ENCODE results near the gene ANKS1A.

Gene ANKS1A

GRCh38 chr6:35036059-35036827, 147.2 kb downstream of the ANKS1A start:
- no peak for DNase-seq (ENCODE audit: low read depth, low spot score)
- Histone ChIP-seq H3K4me1 (ENCODE audit: insufficient read depth, insufficient read length) (peaks cover 7% of the 10 kb centered on the region), H3K9ac (ENCODE audit: insufficient read length, low read depth) (no peak overlapping the region), H3K9me3 (ENCODE audit: insufficient read depth, low read length) (no peaks in the 10 kb centered on the region), H3K36me3 (ENCODE audit: insufficient read depth, insufficient read length, low read length) (no peaks in the 10 kb centered on the region), H3K27me3 (ENCODE audit: insufficient read depth, insufficient read length) (no peaks in the 10 kb centered on the region), H3K4me3 (ENCODE audit: insufficient read length, low read depth) (no peak overlapping the region)
- no peak for TF ChIP-seq YY1 (IDR thresholded peaks at IDR 0.05; ENCODE audit: insufficient read depth, insufficient read length)
- no peak for TF ChIP-seq SUZ12 (IDR thresholded peaks at IDR 0.05; ENCODE audit: extremely low read depth, insufficient read depth, insufficient read length)
- TF ChIP-seq ZNF274 (IDR thresholded peaks at IDR 0.05; ENCODE audit: low read depth, low read length) = no peak

GRCh38 chr6:35036828-35037663, 148.0 kb downstream of the ANKS1A start:
- H3K9me3 ChIP-seq (ENCODE audit: insufficient read depth, low read length) = no peaks in the 10 kb centered on the region
- H3K27me3 ChIP-seq (ENCODE audit: insufficient read depth, insufficient read length) = no peaks in the 10 kb centered on the region
- DNase-seq (ENCODE audit: low read depth, low spot score) = no peak
- H3K4me1 ChIP-seq (ENCODE audit: insufficient read depth, insufficient read length) = peaks cover 7% of the 10 kb centered on the region
- no peak overlapping the region for H3K4me3 ChIP-seq (ENCODE audit: insufficient read length, low read depth)
- H3K36me3 ChIP-seq (ENCODE audit: insufficient read depth, insufficient read length, low read length) = no peaks in the 10 kb centered on the region
- no peak overlapping the region for H3K9ac ChIP-seq (ENCODE audit: insufficient read length, low read depth)
- TF ChIP-seq ZNF274 (IDR thresholded peaks at IDR 0.05; ENCODE audit: low read depth, low read length) = no peak
- no peak for TF ChIP-seq YY1 (IDR thresholded peaks at IDR 0.05; ENCODE audit: insufficient read depth, insufficient read length)
- no peak for TF ChIP-seq SUZ12 (IDR thresholded peaks at IDR 0.05; ENCODE audit: extremely low read depth, insufficient read depth, insufficient read length)

- Histone ChIP-seq H3K4me1 (ENCODE audit: insufficient read depth, insufficient read length) (peaks cover 7% of the 10 kb centered on the region), H3K9ac (ENCODE audit: insufficient read length, low read depth) (no peak overlapping the region), H3K27me3 (ENCODE audit: insufficient read depth, insufficient read length) (no peaks in the 10 kb centered on the region), H3K9me3 (ENCODE audit: insufficient read depth, low read length) (no peaks in the 10 kb centered on the region), H3K36me3 (ENCODE audit: insufficient read depth, insufficient read length, low read length) (no peaks in the 10 kb centered on the region), H3K4me3 (ENCODE audit: insufficient read length, low read depth) (no peak overlapping the region)
- DNase-seq (ENCODE audit: low read depth, low spot score) = no peak
- TF ChIP-seq ZNF274 (IDR thresholded peaks at IDR 0.05; ENCODE audit: low read depth, low read length) (no peak), YY1 (IDR thresholded peaks at IDR 0.05; ENCODE audit: insufficient read depth, insufficient read length) (no peak), SUZ12 (IDR thresholded peaks at IDR 0.05; ENCODE audit: extremely low read depth, insufficient read depth, insufficient read length) (no peak)
Observed at GRCh38 chr6:35037664-35038038, 148.6 kb downstream of the ANKS1A start.

- H3K36me3 ChIP-seq (ENCODE audit: insufficient read depth, insufficient read length, low read length) = no peaks in the 10 kb centered on the region
- peak overlapping the region; percentile 29 for H3K9ac ChIP-seq (ENCODE audit: insufficient read length, low read depth)
- H3K4me1 ChIP-seq (ENCODE audit: insufficient read depth, insufficient read length) = peaks cover 10% of the 10 kb centered on the region
- TF ChIP-seq YY1 (IDR thresholded peaks at IDR 0.05; ENCODE audit: insufficient read depth, insufficient read length) = no peak
- TF ChIP-seq SUZ12 (IDR thresholded peaks at IDR 0.05; ENCODE audit: extremely low read depth, insufficient read depth, insufficient read length) = no peak
- TF ChIP-seq ZNF274 (IDR thresholded peaks at IDR 0.05; ENCODE audit: low read depth, low read length) = no peak
- no peak overlapping the region for H3K4me3 ChIP-seq (ENCODE audit: insufficient read length, low read depth)
- H3K9me3 ChIP-seq (ENCODE audit: insufficient read depth, low read length) = no peaks in the 10 kb centered on the region
- no peaks in the 10 kb centered on the region for H3K27me3 ChIP-seq (ENCODE audit: insufficient read depth, insufficient read length)
- DNase-seq (ENCODE audit: low read depth, low spot score) = no peak
Observed at GRCh38 chr6:35038076-35038475, 149.0 kb downstream of the ANKS1A start.

- TF ChIP-seq ZNF274 (IDR thresholded peaks at IDR 0.05; ENCODE audit: low read depth, low read length) = no peak
- TF ChIP-seq YY1 (IDR thresholded peaks at IDR 0.05; ENCODE audit: insufficient read depth, insufficient read length) = no peak
- TF ChIP-seq SUZ12 (IDR thresholded peaks at IDR 0.05; ENCODE audit: extremely low read depth, insufficient read depth, insufficient read length) = no peak
- Histone ChIP-seq H3K9ac (ENCODE audit: insufficient read length, low read depth) (no peak overlapping the region), H3K27me3 (ENCODE audit: insufficient read depth, insufficient read length) (no peaks in the 10 kb centered on the region), H3K4me3 (ENCODE audit: insufficient read length, low read depth) (no peak overlapping the region), H3K4me1 (ENCODE audit: insufficient read depth, insufficient read length) (peaks cover 16% of the 10 kb centered on the region), H3K36me3 (ENCODE audit: insufficient read depth, insufficient read length, low read length) (no peaks in the 10 kb centered on the region), H3K9me3 (ENCODE audit: insufficient read depth, low read length) (no peaks in the 10 kb centered on the region)
- DNase-seq (ENCODE audit: low read depth, low spot score) = no peak
Observed at GRCh38 chr6:35040398-35040797, 151.3 kb downstream of the ANKS1A start.

GRCh38 chr6:35041086-35041861, 152.2 kb downstream of the ANKS1A start:
- H3K9ac ChIP-seq (ENCODE audit: insufficient read length, low read depth) = no peak overlapping the region

More at GRCh38 chr6:35041086-35041861, 152.2 kb downstream of the ANKS1A start:
- no peak for TF ChIP-seq SUZ12 (IDR thresholded peaks at IDR 0.05; ENCODE audit: extremely low read depth, insufficient read depth, insufficient read length)
- no peak for TF ChIP-seq YY1 (IDR thresholded peaks at IDR 0.05; ENCODE audit: insufficient read depth, insufficient read length)
- H3K4me1 ChIP-seq (ENCODE audit: insufficient read depth, insufficient read length) = peaks cover 16% of the 10 kb centered on the region
- no peak overlapping the region for H3K4me3 ChIP-seq (ENCODE audit: insufficient read length, low read depth)
- no peak for DNase-seq (ENCODE audit: low read depth, low spot score)
- H3K9me3 ChIP-seq (ENCODE audit: insufficient read depth, low read length) = no peaks in the 10 kb centered on the region
- H3K36me3 ChIP-seq (ENCODE audit: insufficient read depth, insufficient read length, low read length) = no peaks in the 10 kb centered on the region
- H3K27me3 ChIP-seq (ENCODE audit: insufficient read depth, insufficient read length) = no peaks in the 10 kb centered on the region
